Keratinocyte (primary cell): ENCODE measurements around the gene SKP1. TPM values are rescaled to one million over a fixed set of nuclear protein-coding genes. Genes with fewer than 3 reads are reported as not detected.
A peak's percentile ranks its signal among the peaks of the same experiment; 100 is the strongest.

Experiments
- DNase-seq: peaks from one replicate; pipeline ENCODE4 v3.0.0-alpha.2; 2011; ENCODE audit warnings: low read depth, missing footprints, low spot score
- FAIRE-seq: peaks from 2 replicates; lab custom pipeline; 2011; peaks lifted over from hg19 to GRCh38; lab: Jason Lieb, UNC
- H2AFZ ChIP-seq: 2 replicates; pipeline ENCODE4 v1.6.0; 2012; ENCODE audit warnings: low read length, control low read depth, inconsistent platforms; ENCODE audit not compliant: control insufficient read depth
- H3K27ac ChIP-seq: 2 replicates; pipeline ENCODE4 v1.5.1; 2011; ENCODE audit warnings: low read length; ENCODE audit not compliant: control insufficient read depth, insufficient read depth
- H3K27me3 ChIP-seq: 3 replicates; pipeline ENCODE4 v1.6.0; 2011; ENCODE audit warnings: low read length; ENCODE audit not compliant: control insufficient read depth, insufficient read depth; ENCODE audit errors: extremely low read depth
- H3K36me3 ChIP-seq, 2 experiments: 2 replicates in 1 of 2; 3 replicates in 1 of 2; pipeline ENCODE4 v1.5.1; 2011; ENCODE audit warnings: low read length in 2 of 2, mild to moderate bottlenecking in 1 of 2; ENCODE audit not compliant: control insufficient read depth in 2 of 2, insufficient read depth in 2 of 2; ENCODE audit errors: extremely low read depth in 1 of 2
- H3K4me1 ChIP-seq: 3 replicates; pipeline ENCODE4 v1.5.1; 2011; ENCODE audit warnings: low read length; ENCODE audit not compliant: control insufficient read depth, insufficient read depth; ENCODE audit errors: extremely low read depth
- H3K4me2 ChIP-seq: 3 replicates; pipeline ENCODE4 v1.6.0; 2011; ENCODE audit warnings: low read depth, low read length; ENCODE audit not compliant: control insufficient read depth, insufficient read depth; ENCODE audit errors: extremely low read depth
- H3K4me3 ChIP-seq, 3 experiments: fragments of 200-600 bp in 1 of 3; sonication (generic) in 1 of 3; 2 replicates in 2 of 3; 3 replicates in 1 of 3; pipeline ENCODE4 v1.5.1; 2011 to 2016; ENCODE audit warnings: low read length in 3 of 3, mild to moderate bottlenecking in 3 of 3, control low read depth in 2 of 3, inconsistent platforms in 1 of 3, low read depth in 1 of 3, mixed read lengths in 1 of 3, mixed run types in 1 of 3, moderate library complexity in 1 of 3; ENCODE audit not compliant: control insufficient read depth in 2 of 3, insufficient read depth in 2 of 3; ENCODE audit errors: extremely low read depth in 1 of 3
- H3K79me2 ChIP-seq: 2 replicates; pipeline ENCODE4 v1.6.0; 2012; ENCODE audit warnings: low read length; ENCODE audit not compliant: control insufficient read depth, insufficient read depth
- H3K9ac ChIP-seq: 3 replicates; pipeline ENCODE4 v1.6.0; 2011; ENCODE audit warnings: low read length; ENCODE audit not compliant: control insufficient read depth, insufficient read depth; ENCODE audit errors: extremely low read depth
- H3K9me1 ChIP-seq: 3 replicates; pipeline ENCODE4 v1.6.0; 2011; ENCODE audit warnings: low read length; ENCODE audit not compliant: control insufficient read depth, insufficient read depth; ENCODE audit errors: extremely low read depth
- H3K9me3 ChIP-seq: 2 replicates; pipeline ENCODE4 v1.5.1; 2012; ENCODE audit warnings: low read depth, low read length; ENCODE audit not compliant: control insufficient read depth
- H4K20me1 ChIP-seq: 3 replicates; pipeline ENCODE4 v1.6.0; 2011; ENCODE audit warnings: low read length; ENCODE audit not compliant: control insufficient read depth, insufficient read depth; ENCODE audit errors: extremely low read depth
- CTCF ChIP-seq, 3 experiments: IDR thresholded peaks in 1 of 3; conservative IDR thresholded peaks in 1 of 3; optimal IDR thresholded peaks in 1 of 3; 2 replicates in 2 of 3; 3 replicates in 1 of 3; pipeline versions ENCODE3 to v1.5.1; 2011; ENCODE audit warnings: low read length in 3 of 3, mild to moderate bottlenecking in 3 of 3, moderate library complexity in 2 of 3, control low read depth in 1 of 3, inconsistent platforms in 1 of 3; ENCODE audit not compliant: insufficient read depth in 2 of 3; ENCODE audit errors: extremely low read depth in 1 of 3
- EZH2 ChIP-seq: IDR thresholded peaks from one replicate; pipeline ENCODE4 v1.6.1; 2012; ENCODE audit warnings: inconsistent platforms, mild to moderate bottlenecking, low read length, moderate library complexity
- dilution Hi-C: fragments of 300-500 bp; cut with MboI; formaldehyde crosslinking; loops from one replicate; pipeline ENCODE4 v1.7.0; 2020; ENCODE audit warnings: low sequenced_read_pairs; ENCODE audit not compliant: extremely low pct_ligation_motif_present
- polyA plus RNA-seq, 5 experiments: library from polyadenylated mRNA; depleted of rRNA in 3 of 5; stranded (reverse) in 3 of 5; stranded (forward) in 1 of 5; unstranded in 1 of 5; fragments of >200 nt; gene quantifications; 1 replicate in 1 of 5; 2 replicates in 3 of 5; 3 replicates in 1 of 5; pipeline versions ENCODE4 v1.2.1 to v1.2.3, GENCODE V29; 2011 to 2012; ENCODE audit warnings: missing spikeins in 2 of 5, low read depth in 1 of 5, low replicate concordance in 1 of 5

SKP1 gene
- polyA plus RNA-seq, 1 donor (not counting 4 experiments of a cell fraction or from before 2014, with no cell fraction given): 444 TPM

GRCh38 chr5:134115806-134116175 is 61.0 kb downstream of the SKP1 start:
- H3K27me3 ChIP-seq: peaks cover 13% of the 10 kb centered on the region
- H3K4me2 ChIP-seq: no peak overlapping the region
- H3K4me1 ChIP-seq: peaks cover 9% of the 10 kb centered on the region
- no peaks in the 10 kb centered on the region for H3K79me2 ChIP-seq
- H4K20me1 ChIP-seq: no peaks in the 10 kb centered on the region
- H3K36me3 ChIP-seq: no peaks in the 10 kb centered on the region
- no peak overlapping the region for H3K4me3 ChIP-seq
- dilution Hi-C loops: no loop called here
- H3K9me1 ChIP-seq: no peaks in the 10 kb centered on the region
- no peak for FAIRE-seq
- TF ChIP-seq CTCF (optimal IDR thresholded peaks at IDR 0.05 in 1 of 3, IDR thresholded peaks at IDR 0.05 in 1 of 3, conservative IDR thresholded peaks at IDR 0.05 in 1 of 3; ENCODE audit: extremely low read depth in 1 of 3, insufficient read depth in 2 of 3, low read length in 3 of 3): no peak
- TF ChIP-seq EZH2: no peak
- H2AFZ ChIP-seq: no peak overlapping the region
- DNase-seq: no peak
- H3K27ac ChIP-seq: no peak overlapping the region
- no peaks in the 10 kb centered on the region for H3K9me3 ChIP-seq
- H3K9ac ChIP-seq: no peak overlapping the region

- dilution Hi-C loops: no loop called here
Measured at GRCh38 chr5:134114886-134115805, 61.6 kb downstream of the SKP1 start.

More at GRCh38 chr5:134114886-134115805, 61.6 kb downstream of the SKP1 start:
- no peaks in the 10 kb centered on the region for H3K9me3 ChIP-seq
- H3K4me3 ChIP-seq: peak overlapping the region in 2 of 3 experiments; percentile 22 to 41
- H3K27ac ChIP-seq: no peak overlapping the region
- peaks cover 16% of the 10 kb centered on the region for H3K4me1 ChIP-seq
- no peaks in the 10 kb centered on the region for H3K9me1 ChIP-seq
- FAIRE-seq (no peak), DNase-seq (no peak)
- no peak overlapping the region for H2AFZ ChIP-seq
- H3K4me2 ChIP-seq: peak overlapping the region; percentile 46
- no peak for TF ChIP-seq EZH2
- TF ChIP-seq CTCF (optimal IDR thresholded peaks at IDR 0.05 in 1 of 3, IDR thresholded peaks at IDR 0.05 in 1 of 3, conservative IDR thresholded peaks at IDR 0.05 in 1 of 3; ENCODE audit: extremely low read depth in 1 of 3, insufficient read depth in 2 of 3, low read length in 3 of 3): no peak
- H4K20me1 ChIP-seq: no peaks in the 10 kb centered on the region
- no peak overlapping the region for H3K9ac ChIP-seq
- H3K27me3 ChIP-seq: peaks cover 13% of the 10 kb centered on the region
- no peaks in the 10 kb centered on the region for H3K79me2 ChIP-seq
- H3K36me3 ChIP-seq: no peaks in the 10 kb centered on the region
